Measurements from ENCODE around the gene IRF9.
A peak's percentile ranks its signal among the peaks of the same experiment; 100 is the strongest.

IRF9 gene

GRCh38 chr14:24149302-24149969 is 11.6 kb upstream of the IRF9 start:
- DNase-seq = no peak

- DNase-seq = no peak
These were observed 11.0 kb upstream of the IRF9 start for GRCh38 chr14:24150061-24150460.

- no peak for DNase-seq
These were observed 10.5 kb upstream of the IRF9 start for GRCh38 chr14:24150567-24150966.

DNA sequence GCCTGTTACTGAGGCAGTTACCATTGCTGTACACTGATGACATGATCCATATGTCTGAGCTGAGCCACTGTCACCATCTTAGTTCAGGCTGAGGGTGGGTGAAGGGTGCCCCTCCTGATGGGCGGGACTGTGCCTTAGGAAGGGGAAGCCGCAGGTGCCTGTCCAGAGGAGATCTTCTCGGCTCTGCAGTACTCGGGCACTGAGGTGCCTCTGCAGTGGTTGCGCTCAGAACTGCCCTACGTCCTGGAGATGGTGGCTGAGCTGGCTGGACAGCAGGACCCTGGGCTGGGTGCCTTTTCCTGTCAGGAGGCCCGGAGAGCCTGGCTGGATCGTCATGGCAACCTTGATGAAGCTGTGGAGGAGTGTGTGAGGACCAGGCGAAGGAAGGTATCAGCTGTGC is 10.1 kb upstream of the IRF9 start:
- DNase-seq = no peak

DNA sequence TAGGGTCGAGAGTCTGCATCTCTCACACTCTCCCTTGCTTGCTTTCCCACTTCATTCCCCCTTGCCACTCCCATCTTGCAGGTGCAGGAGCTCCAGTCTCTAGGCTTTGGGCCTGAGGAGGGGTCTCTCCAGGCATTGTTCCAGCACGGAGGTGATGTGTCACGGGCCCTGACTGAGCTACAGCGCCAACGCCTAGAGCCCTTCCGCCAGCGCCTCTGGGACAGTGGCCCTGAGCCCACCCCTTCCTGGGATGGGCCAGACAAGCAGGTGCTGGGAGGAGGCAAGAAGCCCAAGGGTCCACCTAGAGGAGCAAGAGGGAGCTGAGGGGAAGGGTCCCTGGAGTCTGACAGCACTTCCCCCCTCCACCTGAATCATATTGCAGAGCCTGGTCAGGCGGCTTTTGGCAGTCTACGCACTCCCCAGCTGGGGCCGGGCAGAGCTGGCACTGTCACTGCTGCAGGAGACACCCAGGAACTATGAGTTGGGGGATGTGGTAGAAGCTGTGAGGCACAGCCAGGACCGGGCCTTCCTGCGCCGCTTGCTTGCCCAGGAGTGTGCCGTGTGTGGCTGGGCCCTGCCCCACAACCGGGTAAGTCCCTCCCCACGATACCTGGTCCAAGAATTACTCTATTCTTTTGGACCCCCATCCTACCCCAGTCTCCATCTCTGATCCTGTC is 9.5 kb upstream of the IRF9 start:
- no peak for DNase-seq

GRCh38 chr14:24155100-24155499 is 6.0 kb upstream of the IRF9 start:
- DNase-seq = no peak

- no peak for DNase-seq
These were observed 4.2 kb upstream of the IRF9 start for GRCh38 chr14:24156840-24157239.

DNA sequence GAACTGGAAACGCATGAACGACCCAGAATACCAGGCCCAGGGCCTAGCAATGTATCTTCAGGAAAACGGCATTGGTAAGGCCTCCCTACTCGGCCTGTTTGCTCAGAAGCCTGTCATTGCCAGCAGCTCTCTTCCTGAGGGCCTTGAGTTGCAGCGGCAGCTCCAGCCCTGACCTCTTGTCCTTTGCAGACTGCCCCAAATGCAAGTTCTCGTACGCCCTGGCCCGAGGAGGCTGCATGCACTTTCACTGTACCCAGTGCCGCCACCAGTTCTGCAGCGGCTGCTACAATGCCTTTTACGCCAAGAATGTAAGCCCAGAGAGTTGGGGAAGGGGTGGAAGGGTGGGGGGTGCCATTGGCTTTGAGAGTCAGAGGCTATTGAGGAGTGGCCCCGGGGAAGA is 3.7 kb upstream of the IRF9 start:
- no peak for DNase-seq

GRCh38 chr14:24159777-24160498 is 1.1 kb upstream of the IRF9 start:
- DNase-seq = no peak

DNA sequence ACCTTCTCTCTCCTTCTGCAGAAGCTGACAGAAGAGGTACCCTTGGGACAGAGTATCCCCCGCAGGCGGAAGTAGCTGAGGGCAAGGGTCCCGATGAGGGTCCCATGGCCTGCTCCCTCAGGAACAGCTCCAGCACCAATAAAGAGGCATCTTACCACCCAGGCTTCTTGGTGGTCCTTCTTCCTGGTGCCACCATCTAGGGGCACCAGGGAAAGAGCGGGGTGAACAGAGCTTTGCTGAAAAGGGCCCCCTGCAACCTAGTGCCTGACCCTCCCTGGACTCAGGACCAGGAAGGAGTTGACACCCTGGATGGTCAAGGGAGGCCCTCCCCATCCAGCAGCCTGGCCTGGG is 591 bp upstream of the IRF9 start:
- DNase-seq = no peak

- no peak for DNase-seq
These were observed 1.0 kb downstream of the IRF9 start for GRCh38 chr14:24162093-24162492.

GRCh38 chr14:24164518-24164991 is 3.5 kb downstream of the IRF9 start:
- no peak for DNase-seq

GRCh38 chr14:24165785-24166184 is 4.7 kb downstream of the IRF9 start:
- DNase-seq = no peak

- no peak for DNase-seq
These were observed 6.5 kb downstream of the IRF9 start for GRCh38 chr14:24167469-24168114.

DNA sequence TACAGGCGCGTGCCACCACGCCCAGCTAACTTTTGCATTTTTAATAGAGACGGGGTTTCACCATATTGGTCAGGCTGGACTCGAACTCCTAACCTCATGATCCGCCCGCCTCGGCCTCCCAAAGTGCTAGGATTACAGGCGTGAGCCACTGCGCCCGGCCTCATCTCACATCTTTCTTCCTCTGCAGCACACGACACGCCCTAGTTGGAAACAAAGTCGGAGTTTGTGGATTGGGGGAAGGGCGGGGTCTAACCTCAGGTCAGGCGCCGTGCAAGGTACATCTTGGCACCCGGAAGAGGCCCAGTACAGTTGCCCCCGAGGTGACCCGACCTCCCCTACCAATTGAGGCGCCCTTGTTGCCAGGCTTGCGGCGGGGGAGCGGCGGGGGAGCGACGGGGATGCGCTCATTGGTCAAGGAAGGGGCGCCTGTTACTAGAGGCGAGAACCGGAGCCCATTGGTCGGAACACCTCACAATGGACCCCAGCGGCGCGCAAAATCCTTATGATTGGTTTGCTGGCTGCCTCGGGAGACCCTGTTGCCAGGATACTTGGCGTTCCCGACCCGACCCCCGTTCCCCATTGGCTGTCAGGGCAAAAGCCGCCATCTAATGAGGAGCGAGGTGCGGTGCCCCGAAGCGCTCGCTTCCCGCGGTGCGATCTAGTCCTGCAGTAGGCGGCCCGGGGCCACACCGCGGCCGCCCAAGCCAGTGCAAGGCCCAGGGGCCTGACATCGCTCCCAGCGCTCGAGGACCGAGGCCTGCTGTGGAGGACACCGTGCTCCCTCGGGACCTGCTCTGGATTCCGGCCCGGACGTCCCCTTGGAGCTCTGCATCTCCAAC is 10.6 kb downstream of the IRF9 start, which contains the start of gene REC8:
REC8 (plus strand) TSS at position 659 of the 839 bp plus-strand sequence. CDS start 473 bp downstream, outside the sequence.
- DNase-seq = peak; percentile 85 to 92

- no peak for DNase-seq
These were observed 11.3 kb downstream of the IRF9 start for GRCh38 chr14:24172261-24172860.

- no peak for DNase-seq
These were observed 11.8 kb downstream of the IRF9 start for GRCh38 chr14:24172871-24173281.

- DNase-seq = no peak
These were observed 15.5 kb downstream of the IRF9 start for GRCh38 chr14:24176599-24176998.

DNA sequence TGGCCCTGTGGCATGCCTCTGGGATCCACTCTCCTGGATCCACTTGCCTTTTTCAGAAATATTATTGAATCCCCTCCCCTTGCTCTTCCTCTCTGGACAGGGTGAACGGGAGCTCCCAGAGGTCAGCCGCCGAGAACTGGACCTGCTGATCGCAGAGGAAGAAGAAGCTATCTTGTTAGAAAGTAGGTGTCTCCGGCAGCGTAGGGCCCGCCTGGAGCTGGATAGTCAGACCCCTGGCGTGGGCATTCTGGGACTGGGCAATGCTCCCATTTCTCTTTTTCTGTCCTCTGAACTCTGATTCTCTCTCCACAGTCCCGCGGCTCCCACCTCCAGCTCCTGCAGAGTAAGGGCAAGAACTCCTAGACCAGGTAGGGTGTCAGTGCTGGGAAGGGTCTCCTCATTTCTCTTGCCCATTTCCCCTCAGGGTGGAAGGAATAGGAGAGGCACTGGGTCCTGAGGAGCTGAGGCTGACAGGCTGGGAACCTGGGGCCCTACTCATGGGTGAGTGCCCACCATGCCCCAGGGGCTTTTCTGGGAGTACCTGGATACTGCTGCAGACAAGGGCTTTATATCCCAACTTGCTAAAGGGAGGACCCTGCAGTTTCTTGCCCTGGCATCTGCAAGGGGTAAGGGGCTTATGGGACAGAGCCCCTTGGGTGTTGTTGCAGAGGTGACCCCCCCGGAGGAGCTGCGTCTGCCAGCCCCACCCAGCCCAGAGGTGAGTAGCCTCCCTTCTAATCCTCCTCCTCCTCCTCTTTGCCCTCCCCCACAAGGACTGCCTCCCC is 16.2 kb downstream of the IRF9 start:
- DNase-seq = no peak

- no peak for DNase-seq
These were observed 16.8 kb downstream of the IRF9 start for GRCh38 chr14:24177891-24178290.
